MV-4-11 (cell line): ENCODE results near the gene PRKCB.
"Not testable (repeated sequence)": the region's sequence is repeated elsewhere in the genome, so short reads cannot be mapped to it uniquely, and the experiment has no call there.

Source experiments
- DNase-seq: peaks from one replicate; lab custom pipeline; 2025; lab: John Stamatoyannopoulos, UW

Gene PRKCB

GRCh38 chr16:24007391-24007790 lies 171.6 kb downstream of the PRKCB start:
- no peak for DNase-seq

- no peak for DNase-seq
Observed at GRCh38 chr16:24007934-24008333, 172.2 kb downstream of the PRKCB start.

GRCh38 chr16:24009098-24009497 lies 173.3 kb downstream of the PRKCB start:
- peak; percentile 24 for DNase-seq

- DNase-seq, result no peak
Observed at GRCh38 chr16:24009955-24010354, 174.2 kb downstream of the PRKCB start.

- peak; percentile 85 for DNase-seq
Observed at GRCh38 chr16:24010440-24011089, 174.8 kb downstream of the PRKCB start.

GRCh38 chr16:24011237-24011636 lies 175.5 kb downstream of the PRKCB start:
- no peak for DNase-seq

- DNase-seq, result no peak
Observed at GRCh38 chr16:24013054-24013636, 177.4 kb downstream of the PRKCB start.

- DNase-seq, result peak; percentile 99
Observed at GRCh38 chr16:24013864-24014645, 178.3 kb downstream of the PRKCB start.

GRCh38 chr16:24014955-24015354 lies 179.2 kb downstream of the PRKCB start:
- not testable (repeated sequence) for DNase-seq

GRCh38 chr16:24015923-24016322 lies 180.1 kb downstream of the PRKCB start:
- no peak for DNase-seq

- no peak for DNase-seq
Observed at GRCh38 chr16:24018485-24018884, 182.7 kb downstream of the PRKCB start.

GRCh38 chr16:24022797-24023196 lies 187.0 kb downstream of the PRKCB start:
- DNase-seq, result no peak

GRCh38 chr16:24023621-24024020 lies 187.8 kb downstream of the PRKCB start:
- DNase-seq, result no peak

- no peak for DNase-seq
Observed at GRCh38 chr16:24024971-24025370, 189.2 kb downstream of the PRKCB start.

- no peak for DNase-seq
Observed at GRCh38 chr16:24027466-24027865, 191.7 kb downstream of the PRKCB start.

- not testable (repeated sequence) for DNase-seq
Observed at GRCh38 chr16:24029841-24030240, 194.1 kb downstream of the PRKCB start.

GRCh38 chr16:24035127-24035842 lies 199.5 kb downstream of the PRKCB start:
- no peak for DNase-seq

- DNase-seq, result no peak
Observed at GRCh38 chr16:24036038-24036543, 200.3 kb downstream of the PRKCB start.

- DNase-seq, result peak; percentile 12
Observed at GRCh38 chr16:24036614-24037013, 200.8 kb downstream of the PRKCB start.

- no peak for DNase-seq
Observed at GRCh38 chr16:24037335-24037734, 201.6 kb downstream of the PRKCB start.

- peak; percentile 69 for DNase-seq
Observed at GRCh38 chr16:24041834-24042631, 206.2 kb downstream of the PRKCB start.
